WTC11 (cell line): ENCODE data around the gene DUSP18. TPM values are rescaled to one million over a fixed set of nuclear protein-coding genes. Genes with fewer than 3 reads are reported as not detected.

Experiments used
- ATAC-seq: fragments of 200-7000 bp; cut with Tn5 transposase; 2 replicates; pipeline ENCODE4 v1.10.0; 2021; ENCODE audit warnings: mild to moderate bottlenecking, moderate library complexity
- CTCF ChIA-PET: fragments of 300-600 bp; sonication (Branson Sonifier 250); formaldehyde crosslinking; loops from one replicate; lab custom pipeline; 2021; ENCODE audit warnings: antibody characterized with exemption; lab: Charles Lee
- POLR2A ChIA-PET: fragments of 350-600 bp; sonication (Branson Sonifier 250); formaldehyde crosslinking; loops from one replicate; lab custom pipeline; 2021; ENCODE audit warnings: antibody characterized with exemption; lab: Charles Lee
- DNase-seq: peaks from one replicate; pipeline ENCODE4 v3.0.0; 2021; ENCODE audit warnings: low spot score
- H3K27ac Mint-ChIP-seq: 2 replicates; pipeline ENCODE4 v1.8.0; 2021; ENCODE audit warnings: mixed read lengths
- H3K27me3 Mint-ChIP-seq: 2 replicates; pipeline ENCODE4 v1.8.0; 2021; ENCODE audit warnings: low read depth, mild to moderate bottlenecking, moderate library complexity, mixed read lengths
- H3K36me3 Mint-ChIP-seq: 2 replicates; pipeline ENCODE4 v1.8.0; 2021; ENCODE audit warnings: mixed read lengths
- H3K4me1 Mint-ChIP-seq: 2 replicates; pipeline ENCODE4 v1.8.0; 2022; ENCODE audit warnings: mixed read lengths
- H3K4me3 Mint-ChIP-seq: 2 replicates; pipeline ENCODE4 v1.8.0; 2021; ENCODE audit warnings: mild to moderate bottlenecking, moderate library complexity, mixed read lengths
- H3K9me3 Mint-ChIP-seq: 2 replicates; pipeline ENCODE4 v1.8.0; 2021; ENCODE audit warnings: mixed read lengths
- AR ChIP-seq: fragments of 250-450 bp; sonication (Bioruptor Pico); IDR thresholded peaks from 2 replicates; pipeline ENCODE4 v1.9.0; 2021; ENCODE audit warnings: mild to moderate bottlenecking
- ATF3 ChIP-seq: sonication (generic); formaldehyde crosslinking; conservative IDR thresholded peaks from 2 replicates; pipeline ENCODE4 v1.8.1; 2022; ENCODE audit warnings: mild to moderate bottlenecking, missing genetic modification reagents
- CDX4 ChIP-seq: fragments of 250-450 bp; sonication (Bioruptor Pico); IDR thresholded peaks from 2 replicates; pipeline ENCODE4 v1.9.0; 2021; ENCODE audit warnings: moderate library complexity, mild to moderate bottlenecking, inconsistent platforms, borderline replicate concordance
- E2F1 ChIP-seq: sonication (generic); formaldehyde crosslinking; IDR thresholded peaks from 2 replicates; pipeline ENCODE4 v1.8.0; 2022; ENCODE audit warnings: mild to moderate bottlenecking, missing genetic modification reagents
- ESRRA ChIP-seq: sonication (generic); formaldehyde crosslinking; IDR thresholded peaks from 2 replicates; pipeline ENCODE4 v1.8.1; 2022; ENCODE audit warnings: mild to moderate bottlenecking, missing genetic modification reagents, borderline replicate concordance
- IRF2 ChIP-seq: sonication (generic); formaldehyde crosslinking; IDR thresholded peaks from 2 replicates; pipeline ENCODE4 v1.8.0; 2022; ENCODE audit warnings: low read depth, missing genetic modification reagents, borderline replicate concordance
- MLX ChIP-seq: sonication (generic); formaldehyde crosslinking; IDR thresholded peaks from 2 replicates; pipeline ENCODE4 v1.8.1; 2023; ENCODE audit warnings: mild to moderate bottlenecking, missing genetic modification reagents, moderate library complexity
- NR2C2 ChIP-seq: sonication (generic); formaldehyde crosslinking; IDR thresholded peaks from 2 replicates; pipeline ENCODE4 v1.8.0; 2022; ENCODE audit warnings: mild to moderate bottlenecking, missing genetic modification reagents
- PRDM15 ChIP-seq: sonication (generic); formaldehyde crosslinking; IDR thresholded peaks from 2 replicates; pipeline ENCODE4 v1.8.0; 2022; ENCODE audit warnings: missing genetic modification reagents
- PREB ChIP-seq: sonication (generic); formaldehyde crosslinking; IDR thresholded peaks from 2 replicates; pipeline ENCODE4 v1.8.1; 2022; ENCODE audit warnings: mild to moderate bottlenecking, missing genetic modification reagents, moderate library complexity, borderline replicate concordance
- SMAD3 ChIP-seq: sonication (generic); formaldehyde crosslinking; IDR thresholded peaks from 2 replicates; pipeline ENCODE4 v1.8.0; 2022; ENCODE audit warnings: missing genetic modification reagents, mild to moderate bottlenecking, borderline replicate concordance
- SMAD4 ChIP-seq: sonication (generic); formaldehyde crosslinking; IDR thresholded peaks from 2 replicates; pipeline ENCODE4 v1.8.0; 2022; ENCODE audit warnings: mild to moderate bottlenecking, missing genetic modification reagents
- TCF7 ChIP-seq: sonication (generic); formaldehyde crosslinking; IDR thresholded peaks from 2 replicates; pipeline ENCODE4 v1.8.0; 2022; ENCODE audit warnings: mild to moderate bottlenecking, low read depth, missing genetic modification reagents, moderate library complexity
- TEAD1 ChIP-seq: sonication (generic); formaldehyde crosslinking; IDR thresholded peaks from 2 replicates; pipeline ENCODE4 v1.8.0; 2022; ENCODE audit warnings: mild to moderate bottlenecking, missing genetic modification reagents
- ZBTB43 ChIP-seq: sonication (generic); formaldehyde crosslinking; IDR thresholded peaks from 2 replicates; pipeline ENCODE4 v1.8.1; 2023; ENCODE audit warnings: mild to moderate bottlenecking, missing genetic modification reagents
- ZMAT4 ChIP-seq: fragments of 250-450 bp; sonication (Bioruptor Pico); IDR thresholded peaks from 2 replicates; pipeline ENCODE4 v1.9.0; 2021; ENCODE audit warnings: mild to moderate bottlenecking
- ZNF219 ChIP-seq: sonication (generic); formaldehyde crosslinking; IDR thresholded peaks from 2 replicates; pipeline ENCODE4 v1.8.0; 2023; ENCODE audit warnings: missing genetic modification reagents, mild to moderate bottlenecking, borderline replicate concordance
- ZNF263 ChIP-seq: sonication (generic); formaldehyde crosslinking; IDR thresholded peaks from 2 replicates; pipeline ENCODE4 v1.8.1; 2022; ENCODE audit warnings: low read depth, mild to moderate bottlenecking, moderate library complexity, missing genetic modification reagents
- ZNF671 ChIP-seq: fragments of 250-450 bp; sonication (Bioruptor Pico); IDR thresholded peaks from 2 replicates; pipeline ENCODE4 v1.8.0; 2021; ENCODE audit warnings: mild to moderate bottlenecking
- ZSCAN18 ChIP-seq: fragments of 250-450 bp; sonication (Bioruptor Pico); IDR thresholded peaks from 2 replicates; pipeline ENCODE4 v2.1.2; 2022; ENCODE audit warnings: mild to moderate bottlenecking, moderate library complexity
- total RNA-seq: library from RNA; stranded (reverse); gene quantifications from 3 replicates; pipeline ENCODE4 v1.2.3, GENCODE V29; 2021

The DUSP18 gene
- total RNA-seq, 1 experiment from 2014 or later: 4.3 TPM

GRCh38 chr22:30640361-30640760, 27.3 kb downstream of the DUSP18 start:
- CTCF ChIA-PET: interaction anchor here (0.8 to 1.5 kb wide), 2 partner anchors 10 to 115 kb away, joined by 5 read pairs; no protein-coding TSS in a partner anchor
- Mint-ChIP-seq H3K36me3 (peaks cover 20% of the 10 kb centered on the region), H3K27me3 (0 out of 2 replicates have a peak, but pooled peaks cover 4% of the 10 kb centered on the region), H3K4me1 (peaks cover 11% of the 10 kb centered on the region)
- no peak for ATAC-seq
- TF ChIP-seq PREB (no peak), ZSCAN18 (CRISPR knock-in tag) (no peak), ZNF671 (CRISPR knock-in tag) (no peak), SMAD3 (CRISPR knock-in tag) (no peak), E2F1 (no peak), ATF3 (CRISPR knock-in tag) (no peak), ZNF263 (CRISPR knock-in tag) (no peak), CDX4 (CRISPR knock-in tag) (no peak), ZNF219 (CRISPR knock-in tag) (no peak), SMAD4 (CRISPR knock-in tag) (no peak), NR2C2 (CRISPR knock-in tag) (no peak), ZBTB43 (CRISPR knock-in tag) (no peak), ESRRA (no peak)
- TF ChIP-seq, all 79 proteins: peak for 0
- H3K27ac Mint-ChIP-seq: no peak overlapping the region
- H3K9me3 Mint-ChIP-seq: peaks cover 14% of the 10 kb centered on the region
- no peak overlapping the region for H3K4me3 Mint-ChIP-seq
- POLR2A ChIA-PET: no interaction called here
- DNase-seq: no peak

GRCh38 chr22:30637701-30638114, 30.0 kb downstream of the DUSP18 start:
- ATAC-seq: no peak
- Mint-ChIP-seq H3K9me3 (peaks cover 14% of the 10 kb centered on the region), H3K4me3 (no peak overlapping the region), H3K27ac (no peak overlapping the region), H3K27me3 (0 out of 2 replicates have a peak, but pooled peaks cover 7% of the 10 kb centered on the region), H3K4me1 (peaks cover 13% of the 10 kb centered on the region), H3K36me3 (peaks cover 20% of the 10 kb centered on the region)
- ChIA-PET POLR2A (no interaction called here), CTCF (interaction anchor here (0.7 to 5.6 kb wide), 2 partner anchors 29 to 118 kb away, joined by 3 to 166 read pairs; no protein-coding TSS in a partner anchor)
- no peak for DNase-seq
- TF ChIP-seq PRDM15 (CRISPR knock-in tag): no peak
- no peak for TF ChIP-seq ZMAT4 (CRISPR knock-in tag)
- no peak for TF ChIP-seq TCF7 (CRISPR knock-in tag)
- no peak for TF ChIP-seq MLX (CRISPR knock-in tag)
- no peak for TF ChIP-seq IRF2 (CRISPR knock-in tag)
- TF ChIP-seq AR (CRISPR knock-in tag): no peak
- TF ChIP-seq ZNF219 (CRISPR knock-in tag): no peak
- no peak for TF ChIP-seq TEAD1 (CRISPR knock-in tag)
